ENCODE results near the gene RNF220.

RNF220 gene

DNA sequence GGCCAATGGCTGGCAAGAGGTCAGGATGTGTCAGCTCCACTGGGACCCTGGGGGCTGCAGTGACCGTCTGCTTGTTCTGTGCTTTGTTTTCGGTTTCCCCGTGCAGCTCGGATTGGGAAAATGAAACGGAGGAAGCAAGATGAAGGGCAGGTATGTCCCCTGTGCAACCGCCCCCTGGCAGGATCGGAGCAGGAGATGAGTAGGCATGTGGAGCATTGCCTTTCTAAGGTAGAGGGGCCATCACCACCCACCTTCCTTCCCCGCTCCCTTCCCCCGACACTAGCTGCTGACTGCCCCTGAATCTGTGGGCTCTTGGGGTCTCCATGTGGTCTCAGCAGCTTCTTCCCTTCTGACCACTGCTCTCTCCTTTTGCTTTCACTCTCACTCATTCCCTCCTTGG is 230.4 kb downstream of the RNF220 start:
- TF ChIP-seq, protein P1, sequence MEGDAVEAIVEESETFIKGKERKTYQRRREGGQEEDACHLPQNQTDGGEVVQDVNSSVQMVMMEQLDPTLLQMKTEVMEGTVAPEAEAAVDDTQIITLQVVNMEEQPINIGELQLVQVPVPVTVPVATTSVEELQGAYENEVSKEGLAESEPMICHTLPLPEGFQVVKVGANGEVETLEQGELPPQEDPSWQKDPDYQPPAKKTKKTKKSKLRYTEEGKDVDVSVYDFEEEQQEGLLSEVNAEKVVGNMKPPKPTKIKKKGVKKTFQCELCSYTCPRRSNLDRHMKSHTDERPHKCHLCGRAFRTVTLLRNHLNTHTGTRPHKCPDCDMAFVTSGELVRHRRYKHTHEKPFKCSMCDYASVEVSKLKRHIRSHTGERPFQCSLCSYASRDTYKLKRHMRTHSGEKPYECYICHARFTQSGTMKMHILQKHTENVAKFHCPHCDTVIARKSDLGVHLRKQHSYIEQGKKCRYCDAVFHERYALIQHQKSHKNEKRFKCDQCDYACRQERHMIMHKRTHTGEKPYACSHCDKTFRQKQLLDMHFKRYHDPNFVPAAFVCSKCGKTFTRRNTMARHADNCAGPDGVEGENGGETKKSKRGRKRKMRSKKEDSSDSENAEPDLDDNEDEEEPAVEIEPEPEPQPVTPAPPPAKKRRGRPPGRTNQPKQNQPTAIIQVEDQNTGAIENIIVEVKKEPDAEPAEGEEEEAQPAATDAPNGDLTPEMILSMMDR (IDR thresholded peaks at IDR 0.05; ENCODE audit: extremely low read depth, missing control alignments) = no peak
- DNase-seq (ENCODE audit: low spot score) = no peak

GRCh38 chr1:44636083-44636687 is 231.1 kb downstream of the RNF220 start:
- TF ChIP-seq, protein P1 (IDR thresholded peaks at IDR 0.05; ENCODE audit: extremely low read depth, missing control alignments) = no peak
- no peak for DNase-seq (ENCODE audit: low spot score)

DNA sequence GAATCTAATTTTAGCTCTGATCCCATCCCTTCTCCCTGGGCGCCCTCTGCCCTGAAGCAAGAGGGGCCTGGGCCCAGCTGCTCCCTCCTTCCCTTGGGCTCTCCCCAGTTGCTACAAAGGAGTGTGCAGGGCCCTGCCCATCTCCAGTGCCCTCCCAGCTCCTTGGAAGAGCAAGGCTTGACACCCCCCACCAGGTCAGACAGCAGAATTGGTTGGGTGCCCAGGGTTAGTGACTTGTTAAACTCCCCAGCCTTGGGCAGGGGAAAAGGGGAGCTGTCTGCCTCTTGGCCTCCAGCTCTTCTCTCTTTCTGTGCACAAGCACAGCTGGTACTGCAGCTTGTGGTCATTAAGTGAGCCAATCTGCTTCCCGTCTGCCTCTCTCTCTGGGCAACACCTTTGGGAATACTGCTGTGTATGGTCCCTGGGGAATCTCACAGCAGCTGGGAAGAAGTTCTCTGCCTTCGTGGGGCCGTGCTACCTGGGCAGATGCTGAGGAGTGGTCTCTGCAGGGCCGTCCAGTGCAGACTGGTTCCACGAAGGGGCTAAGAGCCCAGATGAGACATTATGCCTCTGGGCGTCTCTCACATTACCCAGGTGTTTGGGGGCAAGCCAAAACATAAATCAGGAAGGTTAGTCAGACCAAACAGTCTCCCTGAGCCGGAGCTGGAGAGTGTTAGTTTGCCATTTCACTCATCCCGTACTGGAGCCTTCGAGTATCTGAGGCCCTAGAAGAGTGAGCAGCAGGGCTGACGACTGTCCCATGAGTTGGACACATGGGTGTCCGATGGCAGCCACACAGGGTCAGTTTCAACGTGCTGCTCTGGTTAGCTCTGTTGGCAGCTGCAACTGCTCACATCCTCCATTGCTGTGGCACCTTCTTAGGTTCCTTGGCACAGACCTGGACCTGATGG is 231.9 kb downstream of the RNF220 start:
- no peak for DNase-seq (ENCODE audit: low spot score)
- TF ChIP-seq, protein P1 (IDR thresholded peaks at IDR 0.05; ENCODE audit: extremely low read depth, missing control alignments) = no peak

GRCh38 chr1:44637702-44638411 is 232.8 kb downstream of the RNF220 start:
- TF ChIP-seq, protein P1 (IDR thresholded peaks at IDR 0.05; ENCODE audit: extremely low read depth, missing control alignments) = no peak
- DNase-seq (ENCODE audit: low spot score) = no peak

DNA sequence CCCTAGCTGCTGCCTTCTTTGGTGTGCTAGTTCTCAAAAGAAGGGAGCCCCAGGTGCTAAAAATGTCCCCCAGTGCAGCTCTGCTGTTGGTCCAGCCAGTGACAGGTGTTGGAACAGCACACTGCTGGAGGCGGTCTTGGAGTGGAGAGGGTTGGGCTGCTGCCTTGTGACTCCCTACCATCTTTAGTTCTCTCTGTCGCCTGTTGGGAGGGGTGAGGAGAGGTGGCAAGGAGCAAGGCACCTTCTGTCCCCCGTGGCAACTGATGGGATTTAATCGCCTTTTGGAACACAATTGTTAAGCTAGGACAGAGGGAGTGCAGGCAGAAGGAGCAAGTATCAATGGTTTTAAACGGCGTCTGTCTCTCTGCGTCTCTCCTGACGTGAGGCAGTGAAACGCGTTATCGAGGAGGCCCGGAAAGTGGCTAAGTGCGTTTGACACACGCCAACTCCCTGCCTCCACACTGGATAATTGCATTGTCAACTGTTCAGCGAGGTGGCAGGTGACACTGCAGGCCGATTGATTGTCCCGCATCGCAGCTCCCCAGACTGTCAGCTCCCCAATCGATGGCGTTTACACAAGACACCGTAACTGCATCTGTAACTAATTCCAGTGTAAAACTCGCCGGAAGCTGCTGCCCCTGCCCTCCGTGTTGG is 235.3 kb downstream of the RNF220 start:
- no peak for DNase-seq (ENCODE audit: low spot score)
- TF ChIP-seq, protein P1 (IDR thresholded peaks at IDR 0.05; ENCODE audit: extremely low read depth, missing control alignments) = no peak

DNA sequence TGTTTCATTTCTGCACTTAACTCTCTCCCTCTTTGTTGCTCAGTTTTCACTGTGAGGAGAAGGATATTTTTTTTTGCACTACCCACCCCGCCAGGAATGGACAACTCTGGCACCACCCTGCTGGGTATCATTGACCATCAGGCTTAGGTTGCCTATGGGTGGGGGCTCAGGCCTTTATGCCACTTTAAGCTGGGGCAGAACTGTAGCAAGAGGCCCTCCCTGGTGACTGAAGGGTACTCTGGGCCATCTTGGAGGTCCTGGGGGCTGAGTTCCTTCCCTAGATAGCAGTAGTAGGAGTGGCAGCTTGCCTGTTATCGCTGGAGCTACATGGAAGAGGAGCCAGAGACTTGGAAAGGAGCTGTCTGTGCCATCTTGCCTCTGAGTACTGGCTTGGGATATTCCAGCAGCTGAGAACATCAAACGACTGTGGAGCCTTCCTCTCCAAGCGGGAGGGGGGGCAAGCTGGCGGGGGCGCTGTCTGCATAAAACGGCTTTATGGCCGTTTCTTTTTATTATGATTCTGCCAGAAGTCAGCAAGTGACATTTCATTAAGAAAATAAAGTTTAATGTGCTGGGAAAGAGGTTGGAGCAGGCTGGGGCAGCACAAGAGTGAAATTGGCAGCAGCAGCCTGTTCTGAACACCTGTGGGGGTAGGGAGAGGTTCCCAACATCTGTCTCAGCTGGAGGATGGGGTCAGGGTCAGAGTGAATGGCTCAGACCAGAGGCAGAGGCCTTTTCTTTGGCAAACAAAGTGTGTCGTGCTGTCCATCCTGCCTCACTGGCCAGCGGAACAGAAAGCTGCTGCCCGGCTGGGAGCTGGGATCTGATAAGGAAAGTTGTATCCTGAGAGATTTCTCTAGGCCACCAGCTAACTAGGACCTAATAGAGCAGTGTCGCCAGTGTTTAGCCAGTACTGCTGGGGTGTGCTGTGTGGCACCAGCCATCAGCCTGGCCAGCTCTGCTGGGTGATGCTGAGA is 236.4 kb downstream of the RNF220 start:
- TF ChIP-seq, protein P1 (IDR thresholded peaks at IDR 0.05; ENCODE audit: extremely low read depth, missing control alignments) = no peak
- no peak for DNase-seq (ENCODE audit: low spot score)
